GM11168 (cell line): ENCODE results near the gene C19orf81.

Source experiments
- in situ Hi-C: fragments of 300-500 bp; cut with MboI; formaldehyde crosslinking; loops from one replicate; pipeline ENCODE4 v1.12.0; 2022; ENCODE audit warnings: low sequenced_read_pairs; ENCODE audit not compliant: unreplicated experiment

The C19orf81 gene

GRCh38 chr19:50705422-50706019 lies 56.3 kb downstream of the C19orf81 start:
- in situ Hi-C loops = no loop called here

GRCh38 chr19:50706387-50706786 lies 57.1 kb downstream of the C19orf81 start:
- in situ Hi-C loops = no loop called here

GRCh38 chr19:50708179-50708879 lies 59.1 kb downstream of the C19orf81 start:
- in situ Hi-C loops = no loop called here
